ENCODE data around the gene CA12.

DNA sequence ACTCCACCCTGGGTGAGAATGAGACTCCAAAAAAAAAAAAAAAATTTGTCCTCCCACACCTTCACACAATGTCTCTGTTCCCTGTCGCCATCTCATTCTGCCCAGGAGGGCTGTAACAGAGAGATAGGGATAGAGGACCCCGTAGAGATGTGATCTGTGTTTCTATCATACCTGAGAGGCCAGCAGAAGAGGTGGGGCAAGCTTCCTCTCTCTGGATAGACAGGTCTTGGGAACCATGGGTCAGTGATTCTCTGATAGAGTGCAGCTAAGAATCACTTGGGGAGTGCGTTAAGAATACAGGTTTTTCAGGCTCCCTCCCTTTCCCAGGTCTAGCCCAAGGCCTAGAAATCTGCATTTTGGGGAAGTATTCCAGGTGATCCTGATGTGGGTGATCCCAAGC, 8.3 kb downstream of the CA12 start:
- TF ChIP-seq, protein P1, sequence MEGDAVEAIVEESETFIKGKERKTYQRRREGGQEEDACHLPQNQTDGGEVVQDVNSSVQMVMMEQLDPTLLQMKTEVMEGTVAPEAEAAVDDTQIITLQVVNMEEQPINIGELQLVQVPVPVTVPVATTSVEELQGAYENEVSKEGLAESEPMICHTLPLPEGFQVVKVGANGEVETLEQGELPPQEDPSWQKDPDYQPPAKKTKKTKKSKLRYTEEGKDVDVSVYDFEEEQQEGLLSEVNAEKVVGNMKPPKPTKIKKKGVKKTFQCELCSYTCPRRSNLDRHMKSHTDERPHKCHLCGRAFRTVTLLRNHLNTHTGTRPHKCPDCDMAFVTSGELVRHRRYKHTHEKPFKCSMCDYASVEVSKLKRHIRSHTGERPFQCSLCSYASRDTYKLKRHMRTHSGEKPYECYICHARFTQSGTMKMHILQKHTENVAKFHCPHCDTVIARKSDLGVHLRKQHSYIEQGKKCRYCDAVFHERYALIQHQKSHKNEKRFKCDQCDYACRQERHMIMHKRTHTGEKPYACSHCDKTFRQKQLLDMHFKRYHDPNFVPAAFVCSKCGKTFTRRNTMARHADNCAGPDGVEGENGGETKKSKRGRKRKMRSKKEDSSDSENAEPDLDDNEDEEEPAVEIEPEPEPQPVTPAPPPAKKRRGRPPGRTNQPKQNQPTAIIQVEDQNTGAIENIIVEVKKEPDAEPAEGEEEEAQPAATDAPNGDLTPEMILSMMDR (IDR thresholded peaks at IDR 0.05; ENCODE audit: insufficient read depth, low read length), result no peak
- no peak for TF ChIP-seq POLR2AphosphoS5 (IDR thresholded peaks at IDR 0.05; ENCODE audit: low read depth)
